ENCODE results near the gene PTPN21.

DNA sequence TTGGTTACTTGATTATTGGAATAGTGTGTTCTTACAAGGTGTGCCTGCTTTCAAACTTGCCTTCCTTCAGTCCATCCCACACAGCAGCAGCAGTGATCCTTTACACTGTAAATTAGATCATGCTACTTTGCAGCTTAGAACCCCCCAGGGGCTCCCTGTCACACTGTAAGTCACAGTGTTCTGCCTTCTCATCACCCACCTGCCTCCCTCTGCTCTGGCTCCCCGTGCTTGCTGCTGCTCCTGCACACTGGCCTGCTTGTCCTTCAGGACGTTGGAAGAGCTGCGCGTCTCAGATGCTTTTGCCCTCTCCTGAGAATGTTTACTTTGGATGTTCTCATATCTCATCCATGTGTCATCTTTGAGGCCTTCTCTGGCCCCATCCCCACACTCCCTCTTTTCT is 35.4 kb upstream of the PTPN21 start:
- TF ChIP-seq CTCF (IDR thresholded peaks at IDR 0.05) = no peak
- TF ChIP-seq EZH2 (IDR thresholded peaks at IDR 0.05) = no peak
- TF ChIP-seq EZH2phosphoT487 (IDR thresholded peaks at IDR 0.05) = no peak

Measured in neural progenitor cell (in vitro differentiated cells).